Aorta (tissue), 5 donors: ENCODE data around the gene RANGAP1. TPM values are rescaled to one million over a fixed set of nuclear protein-coding genes. Genes with fewer than 3 reads are reported as not detected.

Experiments
- ATAC-seq: fragments of 200-7000 bp; cut with Tn5 transposase; one replicate; pipeline ENCODE4 v1.9.1; 2022; ENCODE audit warnings: moderate library complexity; ENCODE audit not compliant: low FRiP score
- DNase-seq, 2 donors: peaks; one replicate each; pipeline ENCODE4 v3.0.0-alpha.2; 2020
- H3K27ac ChIP-seq, 2 donors: one replicate each; pipeline ENCODE4 v1.5.1; 2013; ENCODE audit warnings: low read length in 2 of 2, mild to moderate bottlenecking in 2 of 2, moderate library complexity in 2 of 2, control low read depth in 1 of 2, inconsistent platforms in 1 of 2, low read depth in 1 of 2
- H3K27me3 ChIP-seq, 2 donors: one replicate each; pipeline ENCODE4 v1.6.1; 2013; ENCODE audit warnings: control low read depth in 1 of 2, low read length in 1 of 2, mild to moderate bottlenecking in 1 of 2, moderate library complexity in 1 of 2; ENCODE audit not compliant: insufficient read depth in 2 of 2, control insufficient read depth in 1 of 2
- H3K36me3 ChIP-seq, 2 donors: one replicate each; pipeline ENCODE4 v1.6.1; 2013; ENCODE audit warnings: control low read depth in 1 of 2, low read length in 1 of 2, mild to moderate bottlenecking in 1 of 2; ENCODE audit not compliant: insufficient read depth in 2 of 2, control insufficient read depth in 1 of 2
- H3K4me1 ChIP-seq, 2 donors: one replicate each; pipeline ENCODE4 v1.6.1; 2013; ENCODE audit warnings: low read length in 2 of 2, control low read depth in 1 of 2, mild to moderate bottlenecking in 1 of 2, moderate library complexity in 1 of 2; ENCODE audit not compliant: insufficient read depth in 2 of 2, control insufficient read depth in 1 of 2
- H3K4me3 ChIP-seq, 2 donors: one replicate each; pipeline ENCODE4 v1.5.1; 2013; ENCODE audit warnings: low read length in 2 of 2, control low read depth in 1 of 2, mild to moderate bottlenecking in 1 of 2
- H3K9me3 ChIP-seq: one replicate; pipeline ENCODE4 v1.6.1; 2013; ENCODE audit warnings: mild to moderate bottlenecking, low read length; ENCODE audit not compliant: control insufficient read depth
- WGBS, 2 donors: extraction: QIAGEN DNeasy Blood & Tissue Kit; methylation state at CpG; one replicate each; pipeline ENCODE4 v1.1.7; 2013; 5-methylcytosine and 5-hydroxymethylcytosine counted together
- intact Hi-C, 2 donors: fragments of 100-400 bp; cut with DNase I; formaldehyde crosslinking; loops; one replicate each; pipeline versions ENCODE4 v1.14.2 to v1.15.0; 2022
- polyA plus RNA-seq, 2 donors: library from polyadenylated mRNA; stranded (reverse); fragments of 200-250 nt; gene quantifications; one replicate each; pipeline ENCODE4 v1.2.3, GENCODE V29; 2013
- total RNA-seq, 2 donors: library from RNA; stranded (reverse); fragmentation: NEBNext Ultra II Directional; extraction: Animal tissue kit (Norgen Biotek cat#: 25700); gene quantifications; one replicate each; pipeline ENCODE4 v1.2.1, GENCODE V29; 2021
- donor health status: healthy with polysubstance abuse.
- donor health status: Bipolar disorder and iron deficiency.
- donor health status: DM: no; HTN: no; CAD: no.
- donor health status: DM: no; HTN: no; CAD: no.
- donor health status: DM: yes; HTN: yes; CAD: no.

The RANGAP1 gene
- total and polyA plus RNA-seq, 4 donors = 14.8 to 34.6 (median 25.0) TPM

- Histone ChIP-seq H3K9me3 (no peaks in the 10 kb centered on the region), H3K4me1 (no peaks in the 10 kb centered on the region), H3K27ac (no peak overlapping the region), H3K4me3 (no peak overlapping the region), H3K36me3 (peaks cover 0 to 7% of the 10 kb centered on the region in 2 donors), H3K27me3 (no peaks in the 10 kb centered on the region)
- 89 to 95% methylated on average over 5 of the region's 5 CpGs for WGBS, 2 donors
- DNase-seq (no peak), ATAC-seq (no peak)
- intact Hi-C loops = no loop called here
Measured at GRCh38 chr22:41324821-41325528, 39.0 kb upstream of the RANGAP1 start.

GRCh38 chr22:41320416-41321240 is 34.6 kb upstream of the RANGAP1 start:
- H3K9me3 ChIP-seq = no peaks in the 10 kb centered on the region
- H3K36me3 ChIP-seq = peaks cover 0 to 2% of the 10 kb centered on the region in 2 donors
- ATAC-seq = no peak
- H3K4me3 ChIP-seq = no peak overlapping the region
- DNase-seq = no peak
- no peak overlapping the region for H3K27ac ChIP-seq
- H3K27me3 ChIP-seq = no peaks in the 10 kb centered on the region
- no peaks in the 10 kb centered on the region for H3K4me1 ChIP-seq
- WGBS, 2 donors = 88 to 91% methylated on average over 16 of the region's 16 CpGs
- intact Hi-C loops = no loop called here

DNA sequence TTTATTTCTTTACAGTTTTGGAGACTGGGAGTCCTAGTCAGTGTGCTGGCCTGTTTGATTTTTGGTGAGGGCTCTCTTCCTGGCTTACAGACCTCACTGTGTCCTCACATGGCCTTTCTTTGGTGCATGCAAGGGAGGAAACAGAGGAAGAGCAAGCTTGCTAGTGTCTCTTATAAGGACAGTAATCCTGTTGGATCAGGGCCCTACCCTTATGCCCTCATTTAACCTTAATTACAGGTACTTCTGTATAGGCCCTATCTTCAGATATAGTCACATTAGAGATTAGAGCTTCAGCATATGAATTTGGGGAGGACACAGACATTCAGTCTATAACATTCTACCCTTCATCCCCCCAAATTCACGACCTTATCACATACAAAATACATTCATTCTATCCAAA is 29.6 kb upstream of the RANGAP1 start:
- Histone ChIP-seq H3K9me3 (no peaks in the 10 kb centered on the region), H3K36me3 (no peaks in the 10 kb centered on the region), H3K27ac (no peak overlapping the region), H3K27me3 (no peaks in the 10 kb centered on the region), H3K4me3 (no peak overlapping the region), H3K4me1 (no peaks in the 10 kb centered on the region)
- intact Hi-C loops = no loop called here
- DNase-seq (no peak), ATAC-seq (no peak)
- WGBS, 2 donors = 64 to 66% methylated on average over 1 of the region's 1 CpG

DNA sequence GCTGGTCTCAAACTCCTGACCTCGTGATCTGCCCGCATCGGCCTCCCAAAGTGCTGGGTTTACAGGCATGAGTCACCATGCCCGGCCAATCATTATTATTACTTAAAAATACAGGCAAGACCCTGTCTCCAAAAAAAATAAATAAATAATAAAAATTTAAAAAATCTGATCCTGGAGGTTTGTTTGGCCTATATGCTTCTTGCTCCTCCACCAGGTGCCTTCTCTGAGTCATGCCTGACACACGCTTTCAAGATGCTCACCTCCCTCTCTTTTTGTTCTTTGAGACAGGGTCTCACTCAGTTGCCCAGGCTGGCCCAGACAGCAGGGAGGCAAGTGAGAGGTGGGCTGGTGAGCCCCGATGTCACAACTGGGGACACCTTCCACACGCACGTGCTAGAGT is 28.8 kb upstream of the RANGAP1 start:
- no peak for ATAC-seq
- no peak overlapping the region for H3K4me3 ChIP-seq
- DNase-seq = no peak
- H3K27me3 ChIP-seq = no peaks in the 10 kb centered on the region
- WGBS, 2 donors = 95 to 98% methylated on average over 8 of the region's 8 CpGs
- no peak overlapping the region for H3K27ac ChIP-seq
- intact Hi-C loops = no loop called here
- no peaks in the 10 kb centered on the region for H3K36me3 ChIP-seq
- no peaks in the 10 kb centered on the region for H3K4me1 ChIP-seq
- no peaks in the 10 kb centered on the region for H3K9me3 ChIP-seq

- no peak for DNase-seq
- H3K4me1 ChIP-seq = no peaks in the 10 kb centered on the region
- intact Hi-C loops = no loop called here
- no peak overlapping the region for H3K27ac ChIP-seq
- no peaks in the 10 kb centered on the region for H3K27me3 ChIP-seq
- no peaks in the 10 kb centered on the region for H3K9me3 ChIP-seq
- H3K4me3 ChIP-seq = no peak overlapping the region
- H3K36me3 ChIP-seq = no peaks in the 10 kb centered on the region
- no peak for ATAC-seq
- 94% methylated on average over 5 of the region's 5 CpGs for WGBS, 2 donors
Measured at GRCh38 chr22:41311487-41311886, 25.5 kb upstream of the RANGAP1 start.

DNA sequence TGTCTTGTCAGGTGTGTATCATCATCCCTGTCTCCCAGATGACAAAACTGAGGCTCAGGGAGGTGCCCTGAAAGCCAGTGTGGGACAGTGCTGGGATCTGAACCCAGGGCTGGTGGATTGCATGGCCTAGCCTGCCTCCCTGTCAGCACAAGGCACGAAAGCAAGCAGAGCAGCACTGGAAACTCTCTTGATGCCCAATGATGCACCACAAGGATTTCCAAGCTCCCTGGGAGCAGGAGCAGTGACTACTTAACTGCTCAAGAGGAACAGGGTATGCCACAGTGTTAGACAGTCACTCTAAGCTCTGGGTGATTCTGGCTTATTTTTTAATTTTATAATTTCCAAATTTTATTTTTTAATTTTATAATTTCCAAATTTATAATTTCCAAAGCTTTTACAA is 24.3 kb upstream of the RANGAP1 start:
- 67 to 71% methylated on average over 1 of the region's 1 CpG for WGBS, 2 donors
- DNase-seq (no peak), ATAC-seq (no peak)
- Histone ChIP-seq H3K27ac (no peak overlapping the region), H3K4me3 (no peak overlapping the region), H3K4me1 (no peaks in the 10 kb centered on the region), H3K36me3 (no peaks in the 10 kb centered on the region), H3K27me3 (no peaks in the 10 kb centered on the region), H3K9me3 (no peaks in the 10 kb centered on the region)
- intact Hi-C loops = no loop called here

GRCh38 chr22:41308544-41308947 is 22.6 kb upstream of the RANGAP1 start:
- ATAC-seq = peak; percentile 26
- intact Hi-C loops = no loop called here
- no peak overlapping the region for H3K27ac ChIP-seq

DNA sequence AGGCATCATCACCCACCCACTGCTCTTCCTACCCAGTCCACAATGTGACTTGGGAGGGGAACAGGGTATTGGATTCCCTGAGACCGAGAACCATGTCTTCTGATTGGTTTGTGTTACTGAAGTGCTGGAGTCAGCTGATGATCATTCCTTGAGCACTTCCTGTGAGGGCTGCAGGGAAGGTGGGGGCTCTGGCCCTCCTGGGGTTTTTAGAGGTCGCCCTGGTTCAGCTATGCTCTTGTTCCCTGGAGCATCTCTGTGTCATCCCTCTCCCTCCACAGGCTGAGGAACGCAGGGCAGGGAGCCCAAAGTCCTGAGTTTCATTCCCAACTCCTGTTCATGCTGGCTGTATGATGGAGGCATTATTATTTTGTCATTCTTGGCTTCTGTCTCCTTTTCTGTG is 22.1 kb upstream of the RANGAP1 start:
- H3K36me3 ChIP-seq = no peaks in the 10 kb centered on the region
- H3K4me1 ChIP-seq = peaks cover 0 to 2% of the 10 kb centered on the region in 2 donors
- no peak overlapping the region for H3K27ac ChIP-seq
- no peaks in the 10 kb centered on the region for H3K27me3 ChIP-seq
- DNase-seq (no peak), ATAC-seq (no peak)
- 66 to 69% methylated on average over 3 of the region's 3 CpGs for WGBS, 2 donors
- intact Hi-C loops = no loop called here
- H3K4me3 ChIP-seq = no peak overlapping the region
- H3K9me3 ChIP-seq = no peaks in the 10 kb centered on the region

More at GRCh38 chr22:41308544-41308947, 22.6 kb upstream of the RANGAP1 start:
- Histone ChIP-seq H3K36me3 (no peaks in the 10 kb centered on the region), H3K4me1 (no peaks in the 10 kb centered on the region), H3K27me3 (no peaks in the 10 kb centered on the region), H3K4me3 (no peak overlapping the region), H3K9me3 (no peaks in the 10 kb centered on the region)
- WGBS, 2 donors = 80 to 81% methylated on average over 7 of the region's 7 CpGs
- no peak for DNase-seq

GRCh38 chr22:41305646-41306045 is 19.7 kb upstream of the RANGAP1 start:
- no peak for DNase-seq
- H3K4me1 ChIP-seq = peaks cover 2 to 3% of the 10 kb centered on the region in 2 donors

More at GRCh38 chr22:41305646-41306045, 19.7 kb upstream of the RANGAP1 start:
- intact Hi-C loops = no loop called here
- no peaks in the 10 kb centered on the region for H3K36me3 ChIP-seq
- no peak for ATAC-seq
- H3K27ac ChIP-seq = no peak overlapping the region
- WGBS, 2 donors = 84 to 92% methylated on average over 4 of the region's 4 CpGs
- no peak overlapping the region for H3K4me3 ChIP-seq
- no peaks in the 10 kb centered on the region for H3K27me3 ChIP-seq
- no peaks in the 10 kb centered on the region for H3K9me3 ChIP-seq
